Measurements from ENCODE around the gene HCFC2. TPM values are rescaled to one million over a fixed set of nuclear protein-coding genes. Genes with fewer than 3 reads are reported as not detected.

HCFC2 gene
- total RNA-seq, 2 donors from 2014 or later: 14.5 to 15.8 TPM

DNA sequence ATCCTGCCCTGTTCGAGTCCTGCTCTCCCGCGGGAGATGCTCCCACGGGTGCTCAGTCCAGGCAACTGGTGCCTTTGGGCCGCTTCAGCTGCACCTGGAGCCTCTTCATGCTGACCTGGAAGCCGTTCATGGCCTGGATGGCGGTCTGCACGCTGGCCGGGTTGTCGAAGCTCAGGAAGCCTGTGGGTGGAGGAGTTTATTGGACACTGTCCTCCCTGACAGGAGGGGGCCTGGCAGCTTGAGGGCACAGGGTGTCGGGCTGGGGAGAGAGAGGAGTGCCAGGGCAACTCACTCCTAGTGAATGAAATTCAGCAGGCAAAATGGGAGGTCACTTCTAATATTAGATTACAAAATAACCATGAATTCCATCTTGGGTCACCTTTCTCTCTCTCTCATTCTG is 83.0 kb downstream of the HCFC2 start:
- H3K4me3 ChIP-seq: no peak overlapping the region
- DNase-seq (no peak), ATAC-seq (no peak)
- H3K27me3 ChIP-seq: no peaks in the 10 kb centered on the region
- 85 to 86% methylated on average over 11 of the region's 11 CpGs for WGBS, 2 donors
- no peak for TF ChIP-seq POLR2A (IDR thresholded peaks at IDR 0.05)
- H3K4me1 ChIP-seq: no peaks in the 10 kb centered on the region
- intact Hi-C loops (cut with DNase I): no loop called here
- no peaks in the 10 kb centered on the region for H3K9me3 ChIP-seq
- H3K36me3 ChIP-seq (replicated peaks in 1 of 2; ENCODE audit: insufficient read depth in 1 of 2, low read depth in 2 of 2): no peaks in the 10 kb centered on the region
- H3K27ac ChIP-seq: no peak overlapping the region

DNA sequence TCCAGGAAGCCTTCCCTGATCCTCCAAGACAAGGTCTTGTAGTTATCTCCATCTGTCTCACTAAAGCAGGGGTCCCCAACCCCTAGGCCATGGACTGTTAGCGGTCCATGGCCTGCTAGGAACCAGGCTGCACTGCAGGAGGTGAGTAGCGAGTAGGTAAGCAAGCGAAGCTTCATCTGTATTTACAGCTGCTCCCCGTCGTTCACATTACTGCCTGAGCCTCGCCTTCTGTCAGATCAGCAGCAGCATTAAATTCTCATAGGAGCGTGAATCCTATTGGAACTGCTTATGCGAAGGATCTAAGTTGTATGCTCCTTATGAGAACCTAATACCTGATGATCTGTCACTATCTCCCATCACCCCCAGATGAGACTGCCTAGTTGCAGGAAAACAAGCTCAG is 86.1 kb downstream of the HCFC2 start:
- 80 to 81% methylated on average over 8 of the region's 8 CpGs for WGBS, 2 donors
- TF ChIP-seq CTCF (IDR thresholded peaks at IDR 0.05): no peak
- TF ChIP-seq POLR2A (IDR thresholded peaks at IDR 0.05): no peak
- Histone ChIP-seq H3K27ac (no peak overlapping the region), H3K27me3 (no peaks in the 10 kb centered on the region), H3K4me3 (no peak overlapping the region), H3K9me3 (no peaks in the 10 kb centered on the region), H3K36me3 (replicated peaks in 1 of 2; ENCODE audit: insufficient read depth in 1 of 2, low read depth in 2 of 2) (no peaks in the 10 kb centered on the region), H3K4me1 (no peaks in the 10 kb centered on the region)
- intact Hi-C loops (cut with DNase I): no loop called here
- DNase-seq (no peak), ATAC-seq (no peak)

DNA sequence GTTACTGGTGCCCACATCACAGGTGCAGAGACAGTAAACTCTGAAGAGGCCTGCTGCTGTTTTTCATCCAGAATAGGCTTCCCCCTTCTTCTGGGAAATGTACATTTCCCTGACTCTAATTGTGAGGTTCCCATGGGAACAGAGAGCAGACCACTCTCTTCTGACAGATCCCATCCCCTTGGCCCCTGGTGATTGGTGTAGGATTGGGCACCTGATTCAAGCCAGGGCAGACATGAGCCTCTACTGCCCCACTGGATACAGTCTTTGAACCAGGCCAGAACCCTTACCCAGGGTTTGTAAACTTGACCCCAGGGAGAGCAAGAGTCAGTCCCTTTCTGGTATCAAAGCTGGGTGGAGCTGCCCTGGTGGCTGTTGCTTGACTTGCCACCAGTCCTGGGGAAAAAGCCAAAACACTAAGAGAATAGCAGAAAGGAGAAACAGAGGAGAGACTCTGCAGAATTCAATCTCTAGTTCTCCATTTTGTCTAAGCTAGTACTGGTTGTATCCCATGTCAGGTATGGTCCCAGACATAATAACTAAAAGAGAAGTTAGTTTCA is 88.4 kb downstream of the HCFC2 start:
- Histone ChIP-seq H3K36me3 (replicated peaks in 1 of 2; ENCODE audit: insufficient read depth in 1 of 2, low read depth in 2 of 2) (no peaks in the 10 kb centered on the region), H3K4me3 (no peak overlapping the region), H3K9me3 (no peaks in the 10 kb centered on the region), H3K27me3 (no peaks in the 10 kb centered on the region), H3K27ac (no peak overlapping the region), H3K4me1 (no peaks in the 10 kb centered on the region)
- no peak for ATAC-seq
- intact Hi-C loops (cut with DNase I): no loop called here
- no peak for DNase-seq
- TF ChIP-seq POLR2A (IDR thresholded peaks at IDR 0.05): no peak
- TF ChIP-seq CTCF (IDR thresholded peaks at IDR 0.05): no peak

DNA sequence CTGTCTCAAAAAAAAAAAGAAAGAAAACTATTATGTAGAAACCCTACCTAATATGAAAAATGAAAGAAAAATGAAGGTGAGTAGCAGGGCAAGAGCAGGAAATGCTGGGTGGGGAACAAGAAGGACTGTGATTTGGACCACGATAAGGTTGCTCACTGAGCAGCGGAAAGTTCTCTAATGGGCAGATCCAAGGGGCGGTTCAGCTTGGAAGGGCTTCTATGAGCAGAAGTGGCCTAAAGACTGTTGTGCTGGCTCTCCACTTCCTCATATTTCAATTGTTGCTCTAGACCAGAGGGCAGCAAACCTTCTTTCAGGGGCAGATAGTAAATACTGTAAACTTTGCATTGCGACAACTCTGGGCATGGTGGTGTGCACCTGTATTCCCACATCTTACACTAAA is 90.0 kb downstream of the HCFC2 start:
- DNase-seq (no peak), ATAC-seq (no peak)
- TF ChIP-seq CTCF (IDR thresholded peaks at IDR 0.05) (no peak), POLR2A (IDR thresholded peaks at IDR 0.05) (no peak)
- Histone ChIP-seq H3K27me3 (no peaks in the 10 kb centered on the region), H3K36me3 (replicated peaks in 1 of 2; ENCODE audit: insufficient read depth in 1 of 2, low read depth in 2 of 2) (no peaks in the 10 kb centered on the region), H3K27ac (no peak overlapping the region), H3K4me1 (no peaks in the 10 kb centered on the region), H3K9me3 (no peaks in the 10 kb centered on the region), H3K4me3 (no peak overlapping the region)
- intact Hi-C loops (cut with DNase I): no loop called here
- WGBS, 2 donors: 87% methylated on average over 4 of the region's 4 CpGs

GRCh38 chr12:104154806-104155205 is 90.5 kb downstream of the HCFC2 start:
- Histone ChIP-seq H3K4me3 (no peak overlapping the region), H3K4me1 (no peaks in the 10 kb centered on the region), H3K27ac (no peak overlapping the region), H3K9me3 (no peaks in the 10 kb centered on the region), H3K27me3 (no peaks in the 10 kb centered on the region), H3K36me3 (replicated peaks in 1 of 2; ENCODE audit: insufficient read depth in 1 of 2, low read depth in 2 of 2) (no peaks in the 10 kb centered on the region)
- WGBS, 2 donors: 83% methylated on average over 2 of the region's 2 CpGs
- ATAC-seq (no peak), DNase-seq (no peak)
- intact Hi-C loops (cut with DNase I): no loop called here
- TF ChIP-seq POLR2A (IDR thresholded peaks at IDR 0.05) (no peak), CTCF (IDR thresholded peaks at IDR 0.05) (no peak)

Small RNA genes lying within 50 kb of the gene (small RNA-seq; reads per million reads assigned to genes)
- not detected for gene RNA5SP370

Other genes starting within 250 kb of the HCFC2 start
- gene NT5DC3, start 223.3 kb upstream of the HCFC2 start, total RNA-seq: 10 to 100 TPM in 1 of 2 donors, 1 to 10 TPM in 1; 5.2 to 14.5 TPM
- gene HSP90B1, start 134.1 kb upstream of the HCFC2 start, total RNA-seq: 100 to 1,000 TPM; 216 to 628 TPM
- gene TDG, start 98.7 kb upstream of the HCFC2 start, total RNA-seq: 10 to 100 TPM; 13.2 to 17.5 TPM
- 1 to 10 TPM in 1 of 2 donors, under 1 TPM in 1; 0.99 to 6.0 TPM for gene GLT8D2, start 14.3 kb upstream of the HCFC2 start, total RNA-seq
- 10 to 100 TPM; 15.2 to 15.6 TPM for gene NFYB, start 73.7 kb downstream of the HCFC2 start, total RNA-seq
- gene TXNRD1, start 151.2 kb downstream of the HCFC2 start, total RNA-seq: 10 to 100 TPM; 35.9 to 36.6 TPM
- gene EID3, start 239.2 kb downstream of the HCFC2 start, total RNA-seq: 1 to 10 TPM; 2.9 to 4.6 TPM